ENCODE measurements around the gene SEMA3B. TPM values are rescaled to one million over a fixed set of nuclear protein-coding genes. Genes with fewer than 3 reads are reported as not detected.
A peak's percentile ranks its signal among the peaks of the same experiment; 100 is the strongest.

Gene SEMA3B
- total and polyA plus RNA-seq, 2 donors (not counting 3 experiments of a cell fraction or from before 2014, with no cell fraction given) = 1.2 to 1.5 TPM

GRCh38 chr3:50254577-50255250, 14.2 kb upstream of the SEMA3B start:
- ChIA-PET POLR2A (interaction anchor here (1.3 to 1.4 kb wide), 2 partner anchors 11 to 19 kb away, joined by 3 to 4 read pairs; partner anchors contain the start of gene GNAI2), CTCF (interaction anchor here (0.7 to 8.6 kb wide), 6 partner anchors 8 to 60 kb away, joined by 3 to 98 read pairs (median 10); partner anchors contain the start of gene GNAI2)
- intact Hi-C loops (cut with micrococcal nuclease) (loop anchor here (1.0 to 2.0 kb wide), 4 partner anchors 8 to 38 kb away; partner anchors contain the start of gene IFRD2), dilution Hi-C loops (cut with MboI; ENCODE audit: extremely low pct_ligation_motif_present, low sequenced_read_pairs) (no loop called here)
- Histone ChIP-seq H2AFZ (ENCODE audit: low read depth, low read length) (no peak overlapping the region), H3K36me3 (ENCODE audit: control insufficient read depth in 2 of 2, extremely low read depth in 1 of 2, insufficient read depth in 2 of 2, low read length in 2 of 2) (peaks cover 16 to 65% of the 10 kb centered on the region in 2 experiments), H3K9me1 (replicated peaks; ENCODE audit: control insufficient read depth, extremely low read depth, insufficient read depth, low read length) (no peaks in the 10 kb centered on the region), H3K4me3 (replicated peaks in 1 of 3; ENCODE audit: insufficient read depth in 1 of 3, low read depth in 1 of 3, low read length in 3 of 3) (no peak overlapping the region), H3K27me3 (ENCODE audit: control insufficient read depth in 2 of 2, insufficient read depth in 2 of 2, low read length in 2 of 2) (no peaks in the 10 kb centered on the region), H3K27ac (ENCODE audit: insufficient read depth, low read depth, low read length) (peak overlapping the region; percentile 98), H3K9ac (replicated peaks; ENCODE audit: extremely low read depth, insufficient read depth, low read length) (peak overlapping the region; percentile 67), H3K4me2 (ENCODE audit: insufficient read depth, low read length) (peak overlapping the region; percentile 17), H4K20me1 (replicated peaks; ENCODE audit: control insufficient read depth, extremely low read depth, insufficient read depth, low read length) (no peaks in the 10 kb centered on the region), H3K9me3 (replicated peaks; ENCODE audit: control insufficient read depth, insufficient read depth, low read length) (no peaks in the 10 kb centered on the region), H3K4me1 (ENCODE audit: control insufficient read depth, extremely low read depth, insufficient read depth, low read length) (peaks cover 64% of the 10 kb centered on the region), H3K79me2 (ENCODE audit: control insufficient read depth, insufficient read depth, low read length) (peaks cover 62% of the 10 kb centered on the region)
- TF ChIP-seq FOS (IDR thresholded peaks at IDR 0.05; ENCODE audit: borderline replicate concordance, insufficient read depth, low read length) = peak; percentile 68
- peak; percentile 87 for TF ChIP-seq JUN (IDR thresholded peaks at IDR 0.05; ENCODE audit: borderline replicate concordance, insufficient read depth, insufficient read length, low read depth)
- TF ChIP-seq EZH2 (IDR thresholded peaks at IDR 0.05; ENCODE audit: borderline replicate concordance, low read depth, low read length, severe bottlenecking) = no peak
- no peak for TF ChIP-seq CTCF (IDR thresholded peaks at IDR 0.05; ENCODE audit: extremely low read depth in 1 of 2, insufficient read depth in 1 of 2, low read depth in 1 of 2, low read length in 2 of 2)
- peak; percentile 83 for TF ChIP-seq POLR2AphosphoS5 (IDR thresholded peaks at IDR 0.05; ENCODE audit: insufficient read depth, low read depth, low read length)
- TF ChIP-seq POLR2A (IDR thresholded peaks at IDR 0.05; ENCODE audit: low read depth, low read length) = peak; percentile 42
- TF ChIP-seq GATA2 (IDR thresholded peaks at IDR 0.05; ENCODE audit: insufficient read depth, insufficient read length, low read depth, low read length) = no peak
- TF ChIP-seq MAX (IDR thresholded peaks at IDR 0.05; ENCODE audit: insufficient read depth, insufficient read length) = peak; percentile 66
- TF ChIP-seq MYC (IDR thresholded peaks at IDR 0.05; ENCODE audit: low read depth, low read length) = peak; percentile 82
- TSS peak; percentile 98 for BruUV-seq (replicated peaks)
- DNase-seq (ENCODE audit: low read depth, low spot score) (peak; percentile 91), FAIRE-seq (peak; percentile 97)
